Esophagus squamous epithelium (tissue), 5 donors: ENCODE results near the gene FNDC3B. TPM values are rescaled to one million over a fixed set of nuclear protein-coding genes. Genes with fewer than 3 reads are reported as not detected.
A peak's percentile ranks its signal among the peaks of the same experiment; 100 is the strongest.
"Not testable (repeated sequence)": the region's sequence is repeated elsewhere in the genome, so short reads cannot be mapped to it uniquely, and the experiment has no call there.

ENCODE experiments used
- DNase-seq: peaks from one replicate; lab custom pipeline; 2025; lab: John Stamatoyannopoulos, UW
- H3K27ac ChIP-seq, 4 donors: fragments of 200-600 bp; sonication (generic); one replicate each; pipeline ENCODE4 v1.5.1; 2016 to 2019; ENCODE audit warnings: mild to moderate bottlenecking in 1 of 4
- H3K27me3 ChIP-seq, 4 donors: fragments of 200-600 bp; sonication (generic); 1 replicate in 3 of 4; 2 replicates in 1 of 4; pipeline versions ENCODE4 v1.5.1 to v1.6.0; 2017 to 2021; ENCODE audit warnings: antibody characterized with exemption in 1 of 4
- H3K36me3 ChIP-seq, 3 donors: fragments of 200-600 bp; sonication (generic); one replicate each; pipeline ENCODE4 v1.5.1; 2016 to 2019
- H3K4me1 ChIP-seq, 3 donors: fragments of 200-600 bp; sonication (generic); one replicate each; pipeline ENCODE4 v1.5.1; 2017 to 2019
- H3K4me3 ChIP-seq, 4 donors: fragments of 200-600 bp; sonication (generic); 1 replicate in 3 of 4; 2 replicates in 1 of 4; pipeline ENCODE4 v1.5.1; 2016 to 2019; ENCODE audit warnings: mild to moderate bottlenecking in 2 of 4, moderate library complexity in 1 of 4
- H3K9me3 ChIP-seq, 3 donors: fragments of 200-600 bp; sonication (generic); one replicate each; pipeline ENCODE4 v1.5.1; 2016 to 2019
- CTCF ChIP-seq, 6 experiments: fragments of 450-650 bp in 4 of 6; fragments of 200-600 bp in 2 of 6; sonication (generic) in 2 of 6; IDR thresholded peaks; one replicate each; pipeline ENCODE4 v1.5.1; 2016 to 2019; ENCODE audit warnings: antibody characterized with exemption in 6 of 6, mild to moderate bottlenecking in 4 of 6, moderate library complexity in 4 of 6
- POLR2A ChIP-seq, 4 donors: fragments of 450-650 bp; IDR thresholded peaks; one replicate each; pipeline ENCODE4 v1.6.1; 2017; ENCODE audit warnings: antibody characterized with exemption in 4 of 4, mild to moderate bottlenecking in 4 of 4, moderate library complexity in 3 of 4
- WGBS, 2 donors: methylation state at CpG; one replicate each; pipeline ENCODE4 v1.1.5; 2018; 5-methylcytosine and 5-hydroxymethylcytosine counted together
- intact Hi-C: fragments of 100-400 bp; cut with DNase I; formaldehyde crosslinking; loops from one replicate; pipeline ENCODE4 v1.15.0; 2022
- total RNA-seq, 4 donors: library from RNA; depleted of rRNA; stranded (reverse); fragments of >200 nt; gene quantifications; one replicate each; pipeline ENCODE4 v1.1.0, GENCODE V29; 2016
- donor health status: DM: yes; HTN: yes; CAD: no.

The FNDC3B gene
- total RNA-seq, 4 donors from 2014 or later, result 7.7 to 44.3 (median 20.4) TPM

GRCh38 chr3:172038798-172039435, 461 bp upstream of the FNDC3B start:
- Histone ChIP-seq H3K27ac (peak overlapping the region; percentile 90 to 99 (median 96)), H3K4me3 (peak overlapping the region; percentile 77 to 99 (median 82)), H3K9me3 (no peaks in the 10 kb centered on the region), H3K4me1 (peaks cover 4 to 44% (median 10%) of the 10 kb centered on the region in 3 donors), H3K36me3 (no peaks in the 10 kb centered on the region), H3K27me3 (no peaks in the 10 kb centered on the region)
- no peak for DNase-seq
- TF ChIP-seq CTCF (IDR thresholded peaks at IDR 0.05), result no peak
- no peak for TF ChIP-seq POLR2A (IDR thresholded peaks at IDR 0.05)
- intact Hi-C loops, result no loop called here
- 23 to 24% methylated on average over 11 to 12 of the region's 12 CpGs for WGBS, 2 donors

GRCh38 chr3:172040078-172040980, 951 bp downstream of the FNDC3B start:
- intact Hi-C loops, result no loop called here
- H3K36me3 ChIP-seq, result no peaks in the 10 kb centered on the region
- no peak for DNase-seq
- TF ChIP-seq CTCF (IDR thresholded peaks at IDR 0.05) (peak in 4 of 6 experiments; percentile 4 to 18 (median 10)), POLR2A (IDR thresholded peaks at IDR 0.05) (peak in 1 of 4 donors; percentile 74)
- 0 to 4% methylated on average over 4 to 14 of the region's 103 CpGs for WGBS, 2 donors
- peak overlapping the region; percentile 90 to 99 (median 96) for H3K27ac ChIP-seq
- no peaks in the 10 kb centered on the region for H3K27me3 ChIP-seq
- H3K4me3 ChIP-seq, result peak overlapping the region; percentile 77 to 99 (median 82)
- H3K9me3 ChIP-seq, result no peaks in the 10 kb centered on the region
- peaks cover 4 to 58% (median 16%) of the 10 kb centered on the region in 3 donors for H3K4me1 ChIP-seq

GRCh38 chr3:172040981-172041963, 1.9 kb downstream of the FNDC3B start:
- 10 to 15% methylated on average over 9 to 13 of the region's 15 CpGs for WGBS, 2 donors
- no peaks in the 10 kb centered on the region for H3K36me3 ChIP-seq
- intact Hi-C loops, result no loop called here
- H3K27me3 ChIP-seq, result no peaks in the 10 kb centered on the region
- H3K27ac ChIP-seq, result peak overlapping the region; percentile 90 to 99 (median 96)
- DNase-seq, result no peak
- H3K4me1 ChIP-seq, result peaks cover 4 to 68% (median 22%) of the 10 kb centered on the region in 3 donors
- H3K4me3 ChIP-seq, result peak overlapping the region; percentile 77 to 99 (median 82)
- no peaks in the 10 kb centered on the region for H3K9me3 ChIP-seq
- TF ChIP-seq CTCF (IDR thresholded peaks at IDR 0.05), result no peak
- TF ChIP-seq POLR2A (IDR thresholded peaks at IDR 0.05), result no peak

GRCh38 chr3:172042136-172042662, 2.8 kb downstream of the FNDC3B start:
- WGBS, 2 donors, result 71 to 72% methylated on average over 6 of the region's 6 CpGs
- Histone ChIP-seq H3K4me1 (peaks cover 4 to 73% (median 26%) of the 10 kb centered on the region in 3 donors), H3K4me3 (peak overlapping the region in 3 of 4 donors; percentile 78 to 99 (median 87)), H3K27me3 (no peaks in the 10 kb centered on the region), H3K36me3 (no peaks in the 10 kb centered on the region), H3K9me3 (no peaks in the 10 kb centered on the region), H3K27ac (peak overlapping the region in 3 of 4 donors; percentile 85 to 98 (median 95))
- intact Hi-C loops, result no loop called here
- TF ChIP-seq POLR2A (IDR thresholded peaks at IDR 0.05), result no peak
- TF ChIP-seq CTCF (IDR thresholded peaks at IDR 0.05), result no peak
- no peak for DNase-seq

- H3K27me3 ChIP-seq, H3K27ac ChIP-seq, intact Hi-C loops, H3K9me3 ChIP-seq, DNase-seq, H3K36me3 ChIP-seq: not testable (repeated sequence)
- WGBS, 2 donors, result 80 to 95% methylated on average over 12 to 21 of the region's 21 CpGs
- peaks cover 4 to 73% (median 26%) of the 10 kb centered on the region in 3 donors for H3K4me1 ChIP-seq
- H3K4me3 ChIP-seq, result peak overlapping the region in 1 of 4 donors; percentile 99
These were observed 3.3 kb downstream of the FNDC3B start for GRCh38 chr3:172042663-172043179.
